Measurements from ENCODE around the gene TMBIM4.

Gene TMBIM4

GRCh38 chr12:66092559-66093269, 77.1 kb downstream of the TMBIM4 start:
- H3K4me3 ChIP-seq (replicated peaks; ENCODE audit: low read depth, low read length), result no peak overlapping the region
- no peak for TF ChIP-seq CTCF (IDR thresholded peaks at IDR 0.05; ENCODE audit: insufficient read depth, low read length, poor library complexity, severe bottlenecking)
- no peaks in the 10 kb centered on the region for H3K36me3 ChIP-seq (ENCODE audit: control insufficient read depth, insufficient read depth, low read length)
- DNase-seq (ENCODE audit: extremely low read depth, insufficient read length), result no peak
- no peaks in the 10 kb centered on the region for H3K27me3 ChIP-seq (replicated peaks; ENCODE audit: control insufficient read depth, insufficient read depth, low read length)

GRCh38 chr12:66090157-66090556, 79.6 kb downstream of the TMBIM4 start:
- DNase-seq (ENCODE audit: extremely low read depth, insufficient read length), result no peak
- Histone ChIP-seq H3K4me3 (replicated peaks; ENCODE audit: low read depth, low read length) (no peak overlapping the region), H3K27me3 (replicated peaks; ENCODE audit: control insufficient read depth, insufficient read depth, low read length) (no peaks in the 10 kb centered on the region), H3K36me3 (ENCODE audit: control insufficient read depth, insufficient read depth, low read length) (no peaks in the 10 kb centered on the region)
- TF ChIP-seq CTCF (IDR thresholded peaks at IDR 0.05; ENCODE audit: insufficient read depth, low read length, poor library complexity, severe bottlenecking), result no peak

- Histone ChIP-seq H3K4me3 (replicated peaks; ENCODE audit: low read depth, low read length) (no peak overlapping the region), H3K27me3 (replicated peaks; ENCODE audit: control insufficient read depth, insufficient read depth, low read length) (no peaks in the 10 kb centered on the region), H3K36me3 (ENCODE audit: control insufficient read depth, insufficient read depth, low read length) (no peaks in the 10 kb centered on the region)
- DNase-seq (ENCODE audit: extremely low read depth, insufficient read length), result no peak
- peak; percentile 69 for TF ChIP-seq CTCF (IDR thresholded peaks at IDR 0.05; ENCODE audit: insufficient read depth, low read length, poor library complexity, severe bottlenecking)
Observed at GRCh38 chr12:66087365-66087943, 82.3 kb downstream of the TMBIM4 start.

GRCh38 chr12:66085998-66086397, 83.8 kb downstream of the TMBIM4 start:
- no peak for DNase-seq (ENCODE audit: extremely low read depth, insufficient read length)
- no peak for TF ChIP-seq CTCF (IDR thresholded peaks at IDR 0.05; ENCODE audit: insufficient read depth, low read length, poor library complexity, severe bottlenecking)
- H3K4me3 ChIP-seq (replicated peaks; ENCODE audit: low read depth, low read length), result no peak overlapping the region
- H3K36me3 ChIP-seq (ENCODE audit: control insufficient read depth, insufficient read depth, low read length), result no peaks in the 10 kb centered on the region
- no peaks in the 10 kb centered on the region for H3K27me3 ChIP-seq (replicated peaks; ENCODE audit: control insufficient read depth, insufficient read depth, low read length)
